Subcutaneous abdominal adipose tissue (tissue), 5 donors: ENCODE measurements around the gene DEFB132.

Experiments used
- H3K27ac ChIP-seq: one replicate; pipeline ENCODE4 v1.7.0; 2013; ENCODE audit warnings: low read depth, mild to moderate bottlenecking, inconsistent platforms, low read length, moderate library complexity
- H3K27me3 ChIP-seq, 5 donors: one replicate each; pipeline ENCODE4 v1.7.0; 2013; ENCODE audit warnings: low read length in 5 of 5, inconsistent platforms in 1 of 5; ENCODE audit not compliant: control insufficient read depth in 5 of 5, insufficient read depth in 4 of 5
- H3K36me3 ChIP-seq, 5 donors: one replicate each; pipeline ENCODE4 v1.7.0; 2013; ENCODE audit warnings: low read length in 5 of 5; ENCODE audit not compliant: control insufficient read depth in 5 of 5, insufficient read depth in 5 of 5
- H3K4me1 ChIP-seq, 5 donors: one replicate each; pipeline ENCODE4 v1.7.0; 2013; ENCODE audit warnings: low read length in 5 of 5, mild to moderate bottlenecking in 3 of 5, moderate library complexity in 1 of 5; ENCODE audit not compliant: control insufficient read depth in 5 of 5, insufficient read depth in 5 of 5
- H3K4me3 ChIP-seq, 5 donors: one replicate each; pipeline ENCODE4 v1.7.0; 2013; ENCODE audit warnings: low read length in 5 of 5, low read depth in 1 of 5
- H3K9ac ChIP-seq, 5 donors: one replicate each; pipeline ENCODE4 v1.7.0; 2013; ENCODE audit warnings: low read length in 5 of 5, mild to moderate bottlenecking in 4 of 5, moderate library complexity in 3 of 5
- H3K9me3 ChIP-seq, 5 donors: one replicate each; pipeline ENCODE4 v1.7.0; 2013; ENCODE audit warnings: low read length in 5 of 5; ENCODE audit not compliant: control insufficient read depth in 5 of 5
- donor health status: healthy.
- donor health status: healthy.
- donor health status: healthy.
- donor health status: healthy.
- donor health status: healthy.

Gene DEFB132

GRCh38 chr20:308427-309038 lies 51.0 kb downstream of the DEFB132 start:
- Histone ChIP-seq H3K4me1 (peaks cover 0 to 21% (median 15%) of the 10 kb centered on the region in 5 donors), H3K27ac (no peak overlapping the region), H3K4me3 (no peak overlapping the region), H3K9me3 (no peaks in the 10 kb centered on the region), H3K36me3 (no peaks in the 10 kb centered on the region), H3K27me3 (no peaks in the 10 kb centered on the region), H3K9ac (no peak overlapping the region)

- Histone ChIP-seq H3K27me3 (no peaks in the 10 kb centered on the region), H3K27ac (peak overlapping the region; percentile 58), H3K4me1 (peaks cover 0 to 21% (median 15%) of the 10 kb centered on the region in 5 donors), H3K36me3 (no peaks in the 10 kb centered on the region), H3K9ac (peak overlapping the region in 3 of 5 donors; percentile 2 to 32 (median 14)), H3K9me3 (no peaks in the 10 kb centered on the region), H3K4me3 (peak overlapping the region; percentile 40 to 64 (median 56))
Measured at GRCh38 chr20:309306-309840, 51.8 kb downstream of the DEFB132 start.

- peak overlapping the region in 3 of 5 donors; percentile 2 to 32 (median 14) for H3K9ac ChIP-seq
- H3K9me3 ChIP-seq = no peaks in the 10 kb centered on the region
- peak overlapping the region; percentile 40 to 64 (median 56) for H3K4me3 ChIP-seq
- no peaks in the 10 kb centered on the region for H3K36me3 ChIP-seq
- H3K27me3 ChIP-seq = no peaks in the 10 kb centered on the region
- H3K4me1 ChIP-seq = peaks cover 0 to 18% (median 15%) of the 10 kb centered on the region in 5 donors
- H3K27ac ChIP-seq = peak overlapping the region; percentile 58
Measured at GRCh38 chr20:309841-310644, 52.5 kb downstream of the DEFB132 start.

GRCh38 chr20:310645-311044 lies 53.1 kb downstream of the DEFB132 start:
- peaks cover 0 to 18% (median 15%) of the 10 kb centered on the region in 5 donors for H3K4me1 ChIP-seq
- no peak overlapping the region for H3K27ac ChIP-seq
- peak overlapping the region in 1 of 5 donors; percentile 4 for H3K9ac ChIP-seq
- H3K4me3 ChIP-seq = peak overlapping the region in 3 of 5 donors; percentile 40 to 64 (median 54)
- H3K27me3 ChIP-seq = no peaks in the 10 kb centered on the region
- no peaks in the 10 kb centered on the region for H3K9me3 ChIP-seq
- H3K36me3 ChIP-seq = no peaks in the 10 kb centered on the region
